GM18951 (cell line): ENCODE measurements around the gene TUBGCP3.

Source experiments
- POLR2A ChIP-seq: IDR thresholded peaks from 4 replicates; pipeline ENCODE4 v1.6.1; 2011; ENCODE audit warnings: mild to moderate bottlenecking; ENCODE audit not compliant: insufficient read length, insufficient read depth; ENCODE audit errors: extremely low read depth
- in situ Hi-C: fragments of 300-500 bp; cut with MboI; formaldehyde crosslinking; loops from one replicate; pipeline ENCODE4 v1.12.0; 2022; ENCODE audit warnings: low sequenced_read_pairs, mixed read lengths, inconsistent platforms; ENCODE audit not compliant: unreplicated experiment

TUBGCP3 gene

DNA sequence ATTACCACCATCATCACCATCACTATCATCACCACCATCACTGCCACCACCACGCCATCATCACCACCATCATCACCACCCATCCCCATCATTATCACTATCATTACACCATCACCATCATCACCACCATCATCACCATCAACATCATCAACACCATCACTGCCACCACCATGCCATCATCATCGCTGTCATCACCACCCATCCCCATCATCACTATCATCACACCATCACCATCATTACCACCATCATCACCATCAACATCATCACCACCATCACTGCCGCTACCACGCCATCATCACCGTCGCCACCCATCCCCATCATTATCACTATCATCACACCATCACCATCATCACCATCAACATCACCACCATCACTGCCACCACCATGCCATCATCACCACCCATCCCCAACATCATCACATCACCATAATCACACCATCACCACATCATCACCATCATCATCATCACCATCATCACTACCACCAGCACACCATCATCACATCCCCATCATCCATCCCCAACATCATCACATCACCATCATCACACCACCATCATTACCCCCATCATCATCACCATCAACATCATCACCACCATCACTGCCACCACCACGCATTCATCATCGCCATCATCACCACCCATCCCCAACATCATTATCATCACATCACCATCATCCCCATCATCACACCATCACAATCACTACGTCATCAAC is 61.7 kb downstream of the TUBGCP3 start:
- in situ Hi-C loops, result no loop called here
- TF ChIP-seq POLR2A, result no peak

DNA sequence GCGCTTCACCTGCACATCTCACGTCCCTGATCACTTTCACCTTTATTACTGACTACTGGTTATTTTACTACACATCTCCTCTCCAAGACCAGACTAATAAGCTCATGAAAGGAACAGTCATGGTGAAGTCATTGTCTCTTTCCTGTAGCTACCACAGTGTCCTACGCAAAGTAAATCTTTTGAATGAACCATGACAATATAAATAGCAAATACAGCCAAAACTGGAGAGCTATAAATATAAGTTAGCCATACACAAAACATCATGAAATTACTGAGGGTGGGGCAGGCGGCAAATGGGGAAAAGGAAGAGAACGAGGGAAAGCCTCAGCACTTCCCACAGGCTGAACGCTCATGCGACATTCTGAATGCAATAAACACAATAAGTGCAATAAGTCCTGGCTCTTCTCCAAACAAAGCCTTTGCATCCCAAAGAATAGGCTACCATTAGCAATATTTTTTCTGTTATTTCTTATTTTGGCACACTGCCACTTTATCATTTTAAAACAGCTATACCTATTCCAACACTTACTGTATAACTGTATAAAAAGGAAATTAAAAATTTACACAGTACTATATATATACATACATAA is 62.5 kb downstream of the TUBGCP3 start:
- no peak for TF ChIP-seq POLR2A
- in situ Hi-C loops, result no loop called here

DNA sequence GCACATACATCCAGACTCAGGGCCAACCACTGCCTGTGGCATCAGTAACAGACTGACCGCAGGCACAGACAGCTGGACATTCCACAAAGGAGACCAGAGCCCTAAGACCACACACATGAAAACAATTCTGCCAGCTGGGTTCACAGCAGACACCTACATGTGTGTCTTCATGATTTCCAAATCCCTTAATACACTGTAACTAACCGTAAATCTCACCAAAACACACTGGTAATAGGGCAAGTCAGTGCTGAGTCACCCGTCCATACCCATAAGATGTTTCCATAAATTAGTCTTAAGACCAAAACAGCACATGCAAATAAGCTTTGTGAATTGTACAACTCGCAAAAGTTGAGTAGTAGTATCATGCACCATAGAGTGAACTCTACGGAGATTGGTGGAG is 65.4 kb downstream of the TUBGCP3 start:
- in situ Hi-C loops, result no loop called here
- no peak for TF ChIP-seq POLR2A

DNA sequence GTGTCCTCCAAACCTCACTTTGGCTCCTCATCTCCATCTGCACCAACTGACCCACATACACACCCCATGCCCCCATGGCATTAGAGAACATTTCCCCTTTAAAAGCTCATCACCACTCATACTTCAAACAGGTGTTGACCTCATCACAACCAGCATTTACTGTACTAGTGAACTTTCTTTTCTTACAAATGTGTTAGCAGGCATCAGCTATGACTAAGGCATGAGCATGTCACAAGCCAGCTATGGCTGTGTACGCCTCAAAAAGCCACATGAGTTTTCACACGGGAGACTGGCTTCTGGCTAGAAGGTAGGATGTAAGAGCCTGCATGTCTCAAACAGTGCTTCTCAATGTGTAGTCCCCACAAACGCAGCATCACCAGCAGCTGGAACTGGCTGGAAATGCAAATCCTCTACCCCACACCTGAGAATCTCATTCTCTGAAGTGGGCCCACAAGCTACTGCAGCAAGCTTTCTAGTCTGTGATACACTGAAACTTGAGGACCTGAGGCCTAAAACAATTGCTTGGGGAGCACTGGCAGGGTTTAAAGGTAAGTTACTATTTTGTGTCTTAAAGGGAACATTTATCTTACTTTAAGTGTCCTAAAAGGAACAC is 66.8 kb downstream of the TUBGCP3 start:
- no peak for TF ChIP-seq POLR2A
- in situ Hi-C loops, result no loop called here

DNA sequence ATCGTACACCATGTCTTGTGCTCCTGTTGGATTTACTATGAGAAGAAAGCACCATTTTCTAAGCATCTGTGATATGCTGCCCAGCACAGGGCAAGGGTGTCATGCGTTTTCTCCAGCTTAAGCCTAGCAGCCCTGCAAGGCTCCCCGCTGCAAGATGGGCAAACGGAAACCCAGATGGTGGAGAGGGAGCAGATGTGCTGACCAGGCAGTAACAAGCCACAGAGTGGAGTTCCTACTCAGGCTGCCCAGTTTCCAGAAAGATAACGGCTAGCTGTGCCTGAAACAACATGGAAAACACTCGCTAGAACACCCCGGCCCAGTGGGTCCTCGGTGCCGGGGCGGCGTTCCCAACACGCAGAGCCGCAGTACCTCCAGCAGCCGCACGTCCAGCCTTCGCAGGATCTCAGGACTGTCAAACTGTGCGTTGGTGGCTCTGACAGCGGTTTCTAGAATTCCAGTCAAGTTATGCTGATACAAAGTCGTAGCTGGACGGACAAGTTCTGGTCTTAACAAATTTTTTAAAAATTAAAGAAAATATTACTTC is 68.4 kb downstream of the TUBGCP3 start:
- in situ Hi-C loops, result no loop called here
- TF ChIP-seq POLR2A, result no peak

DNA sequence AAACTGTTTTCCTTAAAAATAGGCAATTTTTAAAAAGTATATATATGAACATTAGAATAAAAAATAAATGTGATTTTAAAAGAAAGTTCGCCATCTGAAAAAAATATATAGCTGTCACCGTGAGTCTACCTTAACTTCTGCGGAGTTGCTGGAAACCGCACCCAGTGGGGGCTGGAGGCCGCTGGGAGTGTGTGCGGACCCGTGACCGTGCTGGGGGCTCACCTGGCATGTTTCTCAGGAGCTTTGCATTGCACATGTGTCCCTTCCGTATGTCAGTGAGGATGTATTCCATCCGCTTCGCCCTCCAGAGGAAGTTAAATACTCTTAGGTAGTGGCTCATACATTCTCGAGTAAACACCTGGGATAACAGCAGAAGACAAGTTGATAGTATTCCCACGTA is 71.7 kb downstream of the TUBGCP3 start:
- no peak for TF ChIP-seq POLR2A
- in situ Hi-C loops, result no loop called here

DNA sequence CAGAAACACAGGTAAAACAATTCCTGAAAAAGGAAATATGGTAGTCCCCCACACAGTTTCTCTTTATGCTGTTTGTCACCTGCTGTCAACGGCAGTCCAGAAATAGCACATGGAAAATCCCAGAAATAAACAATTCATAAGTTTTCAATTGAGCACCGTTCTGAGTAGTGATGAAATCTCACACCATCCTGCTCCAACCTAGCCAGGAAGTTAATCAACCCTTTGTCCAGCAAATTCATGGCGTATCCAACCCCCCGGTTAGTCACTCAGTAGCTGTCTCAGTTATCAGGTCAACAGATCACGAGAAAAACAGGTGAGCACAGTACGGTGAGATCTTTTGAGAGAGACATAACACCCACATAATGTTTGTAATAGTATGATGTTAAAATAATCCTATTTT is 74.2 kb downstream of the TUBGCP3 start:
- in situ Hi-C loops, result no loop called here
- TF ChIP-seq POLR2A, result no peak

DNA sequence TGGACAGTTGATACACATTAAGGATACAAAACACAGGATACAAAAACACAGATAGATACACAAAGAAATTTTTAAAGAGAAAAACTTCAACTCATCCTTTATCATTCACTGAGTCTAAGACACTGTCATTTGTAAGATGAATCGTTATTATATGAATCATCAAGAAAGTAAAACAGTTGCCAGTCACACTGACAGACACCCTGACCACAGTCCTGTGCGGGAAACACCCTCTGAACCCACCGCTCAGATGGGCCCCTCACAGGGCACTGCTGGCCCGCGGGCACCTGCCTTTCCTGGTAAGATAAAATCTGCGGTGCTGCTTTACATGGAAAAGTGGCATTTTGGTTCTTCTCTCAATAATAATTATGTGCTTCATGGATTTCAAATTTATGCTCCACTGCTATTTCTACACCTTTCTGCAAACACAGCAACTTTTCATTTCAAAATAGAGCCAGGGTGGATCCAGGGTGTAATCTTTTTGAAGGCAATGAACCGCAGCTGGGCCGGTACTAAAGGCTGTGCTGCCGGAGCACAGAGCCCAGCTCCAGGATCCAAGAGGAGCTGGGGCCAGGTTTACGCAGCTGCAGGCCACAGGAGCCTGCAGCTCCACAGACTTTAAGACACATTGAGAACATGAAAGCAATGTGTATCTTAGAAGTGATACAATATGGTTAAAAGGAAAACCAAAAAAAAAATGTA is 76.8 kb downstream of the TUBGCP3 start:
- TF ChIP-seq POLR2A, result no peak
- in situ Hi-C loops, result no loop called here

DNA sequence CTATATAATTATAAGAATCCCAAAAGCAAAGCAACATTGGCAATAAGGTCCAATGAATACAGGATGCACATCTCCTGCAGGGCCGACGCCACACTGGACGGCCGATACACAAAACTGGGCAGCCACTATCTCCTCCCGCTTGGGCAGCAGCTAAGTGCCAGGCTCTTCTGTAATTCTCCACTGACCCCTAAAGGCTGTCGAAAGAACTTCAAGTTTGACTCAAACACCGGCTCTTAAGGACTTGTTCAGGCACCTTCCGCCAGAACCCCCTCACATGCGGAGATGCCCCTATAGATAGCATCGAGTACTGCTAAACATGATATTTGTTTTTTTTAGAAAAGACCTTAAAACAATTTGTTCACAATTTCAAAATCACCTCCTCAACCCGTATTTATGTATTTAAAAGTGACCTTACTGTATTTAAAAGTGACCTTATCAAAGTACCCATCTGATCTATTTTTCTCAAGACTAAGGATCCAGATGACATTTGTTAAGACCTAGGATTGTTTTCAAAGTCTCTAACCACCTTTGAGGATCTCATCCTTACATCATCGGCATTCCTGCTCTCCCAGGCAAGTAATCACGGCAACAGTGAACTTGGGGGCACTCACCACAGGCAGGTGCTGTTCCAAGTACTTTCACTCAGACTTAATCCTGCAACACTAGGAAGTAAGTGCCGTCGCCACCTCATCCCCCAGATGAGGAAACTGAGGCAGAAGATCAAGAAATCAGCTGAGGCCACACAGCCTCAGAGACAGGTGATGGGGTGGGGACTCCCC is 77.8 kb downstream of the TUBGCP3 start:
- in situ Hi-C loops, result no loop called here
- TF ChIP-seq POLR2A, result no peak

DNA sequence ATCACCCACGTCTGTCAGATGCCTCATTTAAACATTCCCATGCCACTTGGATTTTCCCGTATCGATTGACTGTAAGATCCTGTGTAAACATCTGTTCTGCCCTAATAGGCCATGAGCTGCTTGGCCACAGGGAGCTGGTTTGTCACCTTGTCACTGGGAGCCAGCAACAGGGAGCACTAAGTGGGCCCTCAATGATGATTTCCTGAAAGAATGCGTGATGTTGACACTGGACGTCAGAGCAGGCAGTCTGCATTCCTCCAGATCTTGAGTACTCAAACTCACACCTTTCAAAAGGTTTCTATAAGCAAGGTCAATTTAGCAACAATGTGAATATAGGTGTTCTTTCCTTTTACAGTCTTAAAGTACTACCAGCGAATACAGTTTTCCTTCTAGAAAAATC is 78.8 kb downstream of the TUBGCP3 start:
- in situ Hi-C loops, result no loop called here
- no peak for TF ChIP-seq POLR2A

DNA sequence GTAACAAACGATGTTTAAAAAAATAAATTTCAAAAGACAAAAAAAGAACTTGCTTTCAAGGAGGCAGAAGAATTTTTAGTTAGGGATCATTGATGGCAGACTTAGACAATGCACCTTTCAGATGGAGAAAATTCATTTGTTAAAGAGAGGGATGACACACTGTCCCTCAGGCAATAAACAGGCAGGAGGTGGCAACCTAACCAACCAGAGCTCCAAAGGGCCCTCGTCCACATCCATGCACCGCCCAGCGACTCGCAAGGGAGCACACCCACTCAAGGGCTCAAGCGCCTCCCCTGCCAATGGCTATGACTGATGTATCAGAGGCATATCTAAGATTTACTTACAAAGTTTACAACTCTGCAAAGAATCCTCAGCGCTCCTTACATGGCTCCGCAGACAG is 81.9 kb downstream of the TUBGCP3 start:
- in situ Hi-C loops, result no loop called here
- no peak for TF ChIP-seq POLR2A

DNA sequence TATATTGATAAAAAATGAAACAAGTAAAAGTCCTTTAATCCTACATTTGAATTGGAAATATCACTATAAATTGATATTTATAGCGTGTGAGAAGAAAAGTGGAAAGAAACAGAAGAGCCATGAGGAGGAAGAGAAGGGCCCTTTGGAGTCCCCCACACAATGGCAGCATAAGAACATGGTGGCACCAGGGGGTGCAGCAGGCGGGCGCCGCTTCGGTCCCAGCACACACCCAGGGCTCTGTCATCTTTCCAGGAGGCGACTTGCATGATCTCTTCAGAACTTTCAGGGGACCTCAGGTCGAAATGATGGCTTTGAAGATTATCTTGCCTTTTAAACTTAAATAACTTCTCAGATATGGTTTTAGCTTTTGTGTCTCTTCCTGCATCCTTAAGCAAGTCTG is 91.8 kb downstream of the TUBGCP3 start:
- no peak for TF ChIP-seq POLR2A
- in situ Hi-C loops, result no loop called here

DNA sequence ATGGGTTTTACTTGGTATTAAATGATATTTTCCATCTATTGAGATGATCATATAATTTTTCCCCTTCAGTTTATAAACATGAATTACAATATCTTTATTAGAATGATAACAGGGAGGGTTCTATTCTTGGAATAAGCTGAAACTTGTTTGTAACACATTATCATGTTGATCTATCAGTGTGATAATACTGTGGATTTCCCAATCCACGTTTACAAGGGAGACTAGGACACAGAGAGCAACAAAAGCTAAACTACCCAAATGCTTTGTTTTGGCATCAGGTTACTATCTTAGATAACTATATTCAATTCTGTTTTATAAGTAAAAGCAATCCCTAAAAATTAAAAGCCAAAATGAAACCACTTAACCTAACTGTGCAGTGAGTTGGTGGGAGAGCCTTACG is 92.5 kb downstream of the TUBGCP3 start:
- no peak for TF ChIP-seq POLR2A
- in situ Hi-C loops, result no loop called here
